ENCODE results near the gene PLEKHD1. TPM values are rescaled to one million over a fixed set of nuclear protein-coding genes. Genes with fewer than 3 reads are reported as not detected.
A peak's percentile ranks its signal among the peaks of the same experiment; 100 is the strongest.

Gene PLEKHD1
- total RNA-seq, 1 experiment from 2014 or later, result 0.15 TPM

DNA sequence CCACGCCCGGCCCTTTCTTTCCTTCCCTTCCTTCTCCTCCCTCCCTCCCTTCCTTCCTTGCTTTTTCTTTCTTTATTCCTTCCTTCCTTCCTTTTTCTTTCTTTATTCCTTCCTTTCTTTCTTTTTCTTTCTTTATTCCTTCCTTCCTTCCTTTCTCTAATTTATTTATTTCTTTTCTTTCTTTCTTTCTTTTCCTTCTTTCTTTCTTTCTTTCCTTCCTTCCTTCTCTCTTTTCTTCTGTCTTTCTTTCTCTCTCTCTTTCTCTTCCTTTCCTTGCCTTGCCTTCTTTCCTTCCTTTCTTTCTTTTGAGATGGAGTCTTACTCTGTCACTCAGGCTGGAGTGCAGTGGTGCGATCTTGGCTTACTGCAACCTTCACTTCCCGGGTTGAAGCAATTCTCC is 74.2 kb downstream of the PLEKHD1 start:
- no peak for DNase-seq
- H3K27me3 ChIP-seq (ENCODE audit: low read length), result peaks cover 58% of the 10 kb centered on the region
- no peak overlapping the region for H3K4me2 ChIP-seq (ENCODE audit: low read length)
- H3K9me2 ChIP-seq (replicated peaks; ENCODE audit: low read length), result no peaks in the 10 kb centered on the region
- ATAC-seq, result no peak
- no peaks in the 10 kb centered on the region for H4K20me1 ChIP-seq (ENCODE audit: low read length)
- H3F3A ChIP-seq (ENCODE audit: low read length, unreplicated experiment), result no peaks in the 10 kb centered on the region
- H3K9ac ChIP-seq (ENCODE audit: low read length), result no peak overlapping the region
- no peaks in the 10 kb centered on the region for H3K4me1 ChIP-seq (ENCODE audit: insufficient read depth, low read length)
- CTCF ChIA-PET, result interaction anchor here (1.0 kb wide), 1 partner anchor 13 kb away, joined by 3 read pairs; no protein-coding TSS in a partner anchor
- no TSS peak for BruUV-seq (replicated peaks)
- H3K36me3 ChIP-seq (ENCODE audit: low read depth, low read length), result no peaks in the 10 kb centered on the region
- H3K27ac ChIP-seq (ENCODE audit: low read length), result no peak overlapping the region
- H2AFZ ChIP-seq (ENCODE audit: low read length), result no peak overlapping the region
- H3K4me3 ChIP-seq (ENCODE audit: low read length), result no peak overlapping the region
- POLR2A ChIA-PET (ENCODE audit: unreplicated experiment), result no interaction called here
- H3K79me2 ChIP-seq (ENCODE audit: low read length), result no peaks in the 10 kb centered on the region
- TF ChIP-seq EZH2 (IDR thresholded peaks at IDR 0.05; ENCODE audit: low read length, unreplicated experiment) (no peak), EZH2phosphoT487 (IDR thresholded peaks at IDR 0.05; ENCODE audit: borderline replicate concordance, low read length) (no peak)
- TF ChIP-seq, protein P1, sequence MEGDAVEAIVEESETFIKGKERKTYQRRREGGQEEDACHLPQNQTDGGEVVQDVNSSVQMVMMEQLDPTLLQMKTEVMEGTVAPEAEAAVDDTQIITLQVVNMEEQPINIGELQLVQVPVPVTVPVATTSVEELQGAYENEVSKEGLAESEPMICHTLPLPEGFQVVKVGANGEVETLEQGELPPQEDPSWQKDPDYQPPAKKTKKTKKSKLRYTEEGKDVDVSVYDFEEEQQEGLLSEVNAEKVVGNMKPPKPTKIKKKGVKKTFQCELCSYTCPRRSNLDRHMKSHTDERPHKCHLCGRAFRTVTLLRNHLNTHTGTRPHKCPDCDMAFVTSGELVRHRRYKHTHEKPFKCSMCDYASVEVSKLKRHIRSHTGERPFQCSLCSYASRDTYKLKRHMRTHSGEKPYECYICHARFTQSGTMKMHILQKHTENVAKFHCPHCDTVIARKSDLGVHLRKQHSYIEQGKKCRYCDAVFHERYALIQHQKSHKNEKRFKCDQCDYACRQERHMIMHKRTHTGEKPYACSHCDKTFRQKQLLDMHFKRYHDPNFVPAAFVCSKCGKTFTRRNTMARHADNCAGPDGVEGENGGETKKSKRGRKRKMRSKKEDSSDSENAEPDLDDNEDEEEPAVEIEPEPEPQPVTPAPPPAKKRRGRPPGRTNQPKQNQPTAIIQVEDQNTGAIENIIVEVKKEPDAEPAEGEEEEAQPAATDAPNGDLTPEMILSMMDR (conservative IDR thresholded peaks at IDR 0.05; ENCODE audit: low read depth, low read length), result no peak
- intact Hi-C loops (cut with micrococcal nuclease), result no loop called here
- H3K9me3 ChIP-seq (ENCODE audit: low read length), result no peaks in the 10 kb centered on the region

DNA sequence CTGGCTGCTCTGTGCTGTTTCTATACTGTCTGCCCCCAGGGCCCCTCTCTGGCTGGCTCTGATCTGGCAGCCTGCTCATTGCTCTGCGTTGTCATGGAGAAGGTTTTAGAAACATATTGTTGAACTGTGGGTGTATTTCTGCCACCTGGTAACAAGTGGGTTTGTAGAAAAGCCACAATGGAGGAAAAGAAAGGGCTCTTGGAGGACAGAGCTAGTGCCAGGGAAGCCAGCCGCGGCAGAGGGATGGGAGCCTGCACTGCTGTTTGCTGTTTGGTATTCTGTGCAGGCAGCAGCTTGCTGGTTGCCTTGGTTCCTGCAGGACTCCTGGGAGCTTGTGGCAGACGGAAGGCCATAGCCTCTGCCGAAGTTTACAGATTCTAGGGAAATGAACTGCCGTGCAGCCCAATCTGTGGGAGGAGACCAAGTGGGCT is 75.1 kb downstream of the PLEKHD1 start:
- peaks cover 60% of the 10 kb centered on the region for H3K27me3 ChIP-seq (ENCODE audit: low read length)
- no peaks in the 10 kb centered on the region for H3K9me2 ChIP-seq (replicated peaks; ENCODE audit: low read length)
- no peaks in the 10 kb centered on the region for H3K79me2 ChIP-seq (ENCODE audit: low read length)
- no peak overlapping the region for H2AFZ ChIP-seq (ENCODE audit: low read length)
- no peak overlapping the region for H3K27ac ChIP-seq (ENCODE audit: low read length)
- H3K4me3 ChIP-seq (ENCODE audit: low read length), result no peak overlapping the region
- no TSS peak for BruUV-seq (replicated peaks)
- DNase-seq, result no peak
- H3K9ac ChIP-seq (ENCODE audit: low read length), result no peak overlapping the region
- H3K4me1 ChIP-seq (ENCODE audit: insufficient read depth, low read length), result no peaks in the 10 kb centered on the region
- CTCF ChIA-PET, result interaction anchor here (0.6 to 1.2 kb wide), 3 partner anchors 12 to 86 kb away, joined by 3 read pairs; no protein-coding TSS in a partner anchor
- intact Hi-C loops (cut with micrococcal nuclease), result no loop called here
- POLR2A ChIA-PET (ENCODE audit: unreplicated experiment), result interaction anchor here (0.6 kb wide), 1 partner anchor 149 kb away, joined by 5 read pairs; no protein-coding TSS in a partner anchor
- H3K36me3 ChIP-seq (ENCODE audit: low read depth, low read length), result no peaks in the 10 kb centered on the region
- no peaks in the 10 kb centered on the region for H3K9me3 ChIP-seq (ENCODE audit: low read length)
- peak; percentile 48 for ATAC-seq
- H4K20me1 ChIP-seq (ENCODE audit: low read length), result no peaks in the 10 kb centered on the region
- TF ChIP-seq, protein P1 (conservative IDR thresholded peaks at IDR 0.05; ENCODE audit: low read depth, low read length), result no peak
- TF ChIP-seq EZH2phosphoT487 (IDR thresholded peaks at IDR 0.05; ENCODE audit: borderline replicate concordance, low read length), result no peak
- no peak for TF ChIP-seq EZH2 (IDR thresholded peaks at IDR 0.05; ENCODE audit: low read length, unreplicated experiment)
- H3K4me2 ChIP-seq (ENCODE audit: low read length), result no peak overlapping the region
- no peaks in the 10 kb centered on the region for H3F3A ChIP-seq (ENCODE audit: low read length, unreplicated experiment)

DNA sequence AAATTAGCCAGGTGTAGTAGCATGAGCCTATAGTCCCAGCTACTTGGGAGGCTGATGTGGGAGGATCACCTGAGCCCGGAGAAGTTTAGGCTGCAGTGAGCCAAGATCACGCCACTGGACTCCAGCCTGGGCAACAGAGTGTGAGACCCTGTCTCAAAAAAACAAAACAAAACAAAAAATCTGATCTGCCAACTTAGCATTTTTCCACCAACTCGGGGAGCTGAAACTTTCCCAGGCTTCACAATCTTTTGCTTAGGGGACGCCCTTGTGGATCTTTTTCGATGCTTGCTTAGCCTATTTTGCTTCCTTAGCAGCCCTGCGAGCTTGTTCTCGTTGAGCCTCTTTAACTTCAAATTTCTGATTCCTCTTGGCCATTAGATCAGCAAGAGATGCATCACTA is 76.3 kb downstream of the PLEKHD1 start:
- no peak overlapping the region for H3K27ac ChIP-seq (ENCODE audit: low read length)
- H3K79me2 ChIP-seq (ENCODE audit: low read length), result no peaks in the 10 kb centered on the region
- no peaks in the 10 kb centered on the region for H4K20me1 ChIP-seq (ENCODE audit: low read length)
- intact Hi-C loops (cut with micrococcal nuclease), result no loop called here
- TF ChIP-seq EZH2 (IDR thresholded peaks at IDR 0.05; ENCODE audit: low read length, unreplicated experiment) (no peak), EZH2phosphoT487 (IDR thresholded peaks at IDR 0.05; ENCODE audit: borderline replicate concordance, low read length) (no peak)
- TF ChIP-seq, protein P1 (conservative IDR thresholded peaks at IDR 0.05; ENCODE audit: low read depth, low read length), result no peak
- no peaks in the 10 kb centered on the region for H3K9me2 ChIP-seq (replicated peaks; ENCODE audit: low read length)
- no peaks in the 10 kb centered on the region for H3K9me3 ChIP-seq (ENCODE audit: low read length)
- DNase-seq (no peak), ATAC-seq (no peak)
- POLR2A ChIA-PET (ENCODE audit: unreplicated experiment), result no interaction called here
- H2AFZ ChIP-seq (ENCODE audit: low read length), result no peak overlapping the region
- peaks cover 70% of the 10 kb centered on the region for H3K27me3 ChIP-seq (ENCODE audit: low read length)
- no peak overlapping the region for H3K9ac ChIP-seq (ENCODE audit: low read length)
- CTCF ChIA-PET, result no interaction called here
- H3K36me3 ChIP-seq (ENCODE audit: low read depth, low read length), result no peaks in the 10 kb centered on the region
- no peak overlapping the region for H3K4me3 ChIP-seq (ENCODE audit: low read length)
- H3F3A ChIP-seq (ENCODE audit: low read length, unreplicated experiment), result no peaks in the 10 kb centered on the region
- no peaks in the 10 kb centered on the region for H3K4me1 ChIP-seq (ENCODE audit: insufficient read depth, low read length)
- BruUV-seq (replicated peaks), result no TSS peak
- no peak overlapping the region for H3K4me2 ChIP-seq (ENCODE audit: low read length)

All from PC-3 (cell line).